ENCODE data around the gene SRPK3.

SRPK3 gene

DNA sequence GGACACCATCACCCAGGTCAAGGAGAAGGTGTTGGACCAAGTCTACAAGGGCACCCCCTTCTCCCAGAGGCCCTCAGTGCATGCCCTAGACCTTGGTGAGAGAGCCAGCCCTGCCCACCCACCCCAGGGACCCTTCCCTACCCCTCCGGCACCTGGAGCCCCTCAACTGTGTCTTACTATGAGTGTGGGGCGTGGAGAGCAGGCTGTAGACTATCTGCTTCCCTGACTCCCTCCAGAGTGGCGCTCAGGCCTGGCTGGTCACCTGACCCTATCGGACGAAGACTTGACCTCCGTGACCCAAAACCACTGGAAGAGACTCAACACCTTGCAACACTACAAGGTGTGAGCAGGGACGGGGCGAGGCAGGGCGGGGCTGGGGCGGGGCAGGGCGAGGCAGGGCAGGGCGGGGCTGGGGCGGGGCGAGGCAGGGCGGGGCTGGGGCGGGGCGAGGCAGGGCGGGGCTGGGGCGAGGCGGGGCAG is 4.7 kb upstream of the SRPK3 start:
- H3K9me3 ChIP-seq (ENCODE audit: control insufficient read depth, insufficient read depth, low read length), result no peaks in the 10 kb centered on the region
- no peak overlapping the region for H3K4me2 ChIP-seq (ENCODE audit: low read length)
- H3K9me2 ChIP-seq (replicated peaks; ENCODE audit: control insufficient read depth, low read length), result no peaks in the 10 kb centered on the region
- TF ChIP-seq, protein P1, sequence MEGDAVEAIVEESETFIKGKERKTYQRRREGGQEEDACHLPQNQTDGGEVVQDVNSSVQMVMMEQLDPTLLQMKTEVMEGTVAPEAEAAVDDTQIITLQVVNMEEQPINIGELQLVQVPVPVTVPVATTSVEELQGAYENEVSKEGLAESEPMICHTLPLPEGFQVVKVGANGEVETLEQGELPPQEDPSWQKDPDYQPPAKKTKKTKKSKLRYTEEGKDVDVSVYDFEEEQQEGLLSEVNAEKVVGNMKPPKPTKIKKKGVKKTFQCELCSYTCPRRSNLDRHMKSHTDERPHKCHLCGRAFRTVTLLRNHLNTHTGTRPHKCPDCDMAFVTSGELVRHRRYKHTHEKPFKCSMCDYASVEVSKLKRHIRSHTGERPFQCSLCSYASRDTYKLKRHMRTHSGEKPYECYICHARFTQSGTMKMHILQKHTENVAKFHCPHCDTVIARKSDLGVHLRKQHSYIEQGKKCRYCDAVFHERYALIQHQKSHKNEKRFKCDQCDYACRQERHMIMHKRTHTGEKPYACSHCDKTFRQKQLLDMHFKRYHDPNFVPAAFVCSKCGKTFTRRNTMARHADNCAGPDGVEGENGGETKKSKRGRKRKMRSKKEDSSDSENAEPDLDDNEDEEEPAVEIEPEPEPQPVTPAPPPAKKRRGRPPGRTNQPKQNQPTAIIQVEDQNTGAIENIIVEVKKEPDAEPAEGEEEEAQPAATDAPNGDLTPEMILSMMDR (IDR thresholded peaks at IDR 0.05; ENCODE audit: low read depth, low read length, poor library complexity, severe bottlenecking), result no peak
- no peak for TF ChIP-seq EZH2phosphoT487 (IDR thresholded peaks at IDR 0.05; ENCODE audit: borderline replicate concordance, low read length)
- no peaks in the 10 kb centered on the region for H3K4me1 ChIP-seq (ENCODE audit: control insufficient read depth, low read length)
- no peaks in the 10 kb centered on the region for H3F3A ChIP-seq (ENCODE audit: control insufficient read depth, insufficient read depth)
- no peaks in the 10 kb centered on the region for H3K27me3 ChIP-seq (ENCODE audit: control insufficient read depth, low read length)
- H3K4me3 ChIP-seq (ENCODE audit: low read length), result no peak overlapping the region
- no peak overlapping the region for H3K27ac ChIP-seq (ENCODE audit: low read depth, low read length)
- H4K20me1 ChIP-seq (ENCODE audit: control insufficient read depth, insufficient read depth, low read depth, low read length), result no peaks in the 10 kb centered on the region
- H3K79me2 ChIP-seq (ENCODE audit: control insufficient read depth, low read length), result no peaks in the 10 kb centered on the region
- H3K36me3 ChIP-seq (ENCODE audit: control insufficient read depth, low read length), result no peaks in the 10 kb centered on the region

- Histone ChIP-seq H3K9me3 (ENCODE audit: control insufficient read depth, insufficient read depth, low read length) (no peaks in the 10 kb centered on the region), H3K4me3 (ENCODE audit: low read length) (no peak overlapping the region), H4K20me1 (ENCODE audit: control insufficient read depth, insufficient read depth, low read depth, low read length) (no peaks in the 10 kb centered on the region), H3K79me2 (ENCODE audit: control insufficient read depth, low read length) (no peaks in the 10 kb centered on the region), H3K9me2 (replicated peaks; ENCODE audit: control insufficient read depth, low read length) (no peaks in the 10 kb centered on the region), H3K4me1 (ENCODE audit: control insufficient read depth, low read length) (no peaks in the 10 kb centered on the region), H3F3A (ENCODE audit: control insufficient read depth, insufficient read depth) (no peaks in the 10 kb centered on the region), H3K27ac (ENCODE audit: low read depth, low read length) (no peak overlapping the region), H3K4me2 (ENCODE audit: low read length) (no peak overlapping the region), H3K27me3 (ENCODE audit: control insufficient read depth, low read length) (no peaks in the 10 kb centered on the region), H3K36me3 (ENCODE audit: control insufficient read depth, low read length) (no peaks in the 10 kb centered on the region)
- TF ChIP-seq, protein P1 (IDR thresholded peaks at IDR 0.05; ENCODE audit: low read depth, low read length, poor library complexity, severe bottlenecking), result no peak
Observed at GRCh38 chrX:153776611-153777045, 4.2 kb upstream of the SRPK3 start.

GRCh38 chrX:153777261-153778090 is 3.4 kb upstream of the SRPK3 start:
- Histone ChIP-seq H3K4me3 (ENCODE audit: low read length) (no peak overlapping the region), H3K9me3 (ENCODE audit: control insufficient read depth, insufficient read depth, low read length) (no peaks in the 10 kb centered on the region), H3F3A (ENCODE audit: control insufficient read depth, insufficient read depth) (no peaks in the 10 kb centered on the region), H4K20me1 (ENCODE audit: control insufficient read depth, insufficient read depth, low read depth, low read length) (no peaks in the 10 kb centered on the region), H3K27me3 (ENCODE audit: control insufficient read depth, low read length) (no peaks in the 10 kb centered on the region), H3K4me1 (ENCODE audit: control insufficient read depth, low read length) (no peaks in the 10 kb centered on the region), H3K4me2 (ENCODE audit: low read length) (no peak overlapping the region), H3K9me2 (replicated peaks; ENCODE audit: control insufficient read depth, low read length) (no peaks in the 10 kb centered on the region), H3K36me3 (ENCODE audit: control insufficient read depth, low read length) (no peaks in the 10 kb centered on the region), H3K27ac (ENCODE audit: low read depth, low read length) (no peak overlapping the region), H3K79me2 (ENCODE audit: control insufficient read depth, low read length) (no peaks in the 10 kb centered on the region)
- no peak for TF ChIP-seq EZH2phosphoT487 (IDR thresholded peaks at IDR 0.05; ENCODE audit: borderline replicate concordance, low read length)
- TF ChIP-seq, protein P1 (IDR thresholded peaks at IDR 0.05; ENCODE audit: low read depth, low read length, poor library complexity, severe bottlenecking), result no peak
